CD4-positive, alpha-beta T cell treated with Interleukin-10 for 1 hour (primary cell): ENCODE results near the gene CEP104.

Experiments used
- DNase-seq: peaks from one replicate; pipeline ENCODE4 v3.0.0-alpha.2; 2020

Gene CEP104

DNA sequence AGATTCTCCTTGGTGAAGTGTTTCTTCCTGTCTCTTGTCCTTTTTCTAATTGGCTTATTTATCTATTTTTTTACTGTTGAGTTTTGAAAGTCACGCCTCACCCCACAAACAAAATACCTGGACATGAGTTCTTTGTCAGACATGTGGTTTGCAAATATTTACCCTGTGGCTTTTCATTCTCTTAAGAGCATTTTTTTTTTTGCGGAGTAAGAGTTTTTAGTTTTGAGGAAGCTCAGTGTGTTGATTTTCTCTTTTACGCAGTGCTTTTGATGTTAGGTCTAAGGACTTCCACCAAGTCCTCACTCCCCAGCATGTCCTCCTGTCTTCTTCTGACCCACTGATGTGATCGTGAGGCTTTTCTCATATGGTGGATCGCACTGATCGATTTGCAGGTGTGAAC lies 7.9 kb upstream of the CEP104 start:
- DNase-seq, result no peak

DNA sequence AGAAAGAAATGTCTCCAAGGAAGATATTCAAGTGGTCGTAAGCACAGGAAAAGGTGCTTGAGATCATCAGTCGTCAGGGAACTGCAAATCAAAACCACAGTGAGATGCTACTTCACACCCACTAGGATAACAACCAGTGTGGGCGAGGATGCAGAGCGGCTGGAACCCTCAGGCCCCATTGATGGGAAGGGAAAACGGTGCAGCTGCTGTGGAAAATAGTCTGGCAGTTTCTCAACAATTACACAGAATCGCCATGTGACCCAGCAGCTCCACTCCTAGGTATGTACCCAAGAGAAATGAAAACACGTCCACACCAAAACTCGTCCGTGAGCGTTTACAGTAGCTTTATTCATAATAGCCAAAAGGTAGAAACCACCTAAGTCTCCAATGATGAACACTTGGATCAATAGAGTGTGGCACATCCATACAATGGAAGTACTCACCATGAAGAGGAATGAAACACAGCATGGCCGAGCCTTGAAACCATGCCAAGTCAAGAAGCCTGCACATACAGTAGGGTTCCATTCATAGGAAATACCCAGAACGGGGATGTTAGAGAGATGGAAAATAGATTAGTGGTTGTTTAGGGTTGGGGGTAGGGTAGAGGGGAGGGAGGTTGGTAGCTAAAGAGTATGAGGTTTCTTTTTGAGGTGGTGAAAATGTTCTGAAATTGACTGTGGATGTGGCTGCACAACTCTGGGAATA lies 6.4 kb upstream of the CEP104 start:
- DNase-seq, result no peak

GRCh38 chr1:3858231-3858981 lies 1.4 kb upstream of the CEP104 start:
- DNase-seq, result no peak

DNA sequence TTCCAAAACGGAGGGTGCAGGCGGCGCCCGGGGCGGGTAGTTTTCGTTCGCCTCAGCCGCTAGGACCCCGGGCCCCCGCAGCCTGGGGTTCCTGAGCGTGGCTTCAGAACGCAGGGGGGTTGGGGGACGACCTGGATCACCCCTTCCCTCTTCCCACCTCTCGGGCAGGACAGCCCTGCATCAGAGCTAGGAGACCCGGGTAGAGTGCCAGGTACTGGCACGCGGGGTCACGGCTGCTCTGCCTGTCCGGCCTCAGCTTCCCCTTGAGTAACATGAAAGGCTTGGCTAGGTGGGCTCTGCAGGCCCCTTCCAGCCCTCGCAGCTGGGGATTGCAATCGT lies 749 bp upstream of the CEP104 start:
- DNase-seq, result no peak

DNA sequence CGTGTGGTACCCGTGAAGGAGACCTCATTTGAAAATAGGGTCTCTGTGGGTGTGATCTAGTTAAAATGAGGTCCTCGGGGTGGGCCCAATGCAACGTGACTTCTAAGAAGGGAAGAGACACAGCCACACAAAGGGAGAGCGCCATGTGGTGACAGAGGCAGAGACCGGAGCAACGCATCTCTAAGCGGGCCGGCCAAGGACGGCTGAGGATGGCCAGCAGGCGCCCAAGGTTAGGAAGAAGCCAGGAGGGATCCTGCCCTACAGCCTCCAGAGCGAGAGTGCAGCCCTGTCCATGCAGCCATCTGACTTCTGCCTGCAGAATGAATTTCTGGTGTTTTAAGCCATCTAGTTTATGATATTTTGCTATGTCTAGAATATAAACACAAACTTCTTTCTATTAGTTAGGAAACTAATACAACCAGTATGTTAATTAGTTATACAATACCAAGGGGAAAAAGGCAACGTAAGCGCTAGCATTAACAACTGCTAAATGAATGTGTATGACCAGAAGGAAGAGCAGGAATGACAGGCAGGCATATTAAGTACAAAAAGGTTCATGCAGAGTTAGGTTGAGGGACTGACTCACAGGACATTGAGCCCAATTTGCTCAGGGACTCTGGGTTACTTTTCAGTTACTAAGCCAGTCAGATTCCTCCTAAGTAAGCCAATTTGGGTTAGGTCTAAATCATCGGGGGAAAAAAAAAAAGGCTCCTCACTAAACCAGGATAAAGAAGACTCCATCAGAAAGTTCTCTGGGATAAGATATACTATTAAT lies 4.1 kb downstream of the CEP104 start:
- no peak for DNase-seq

DNA sequence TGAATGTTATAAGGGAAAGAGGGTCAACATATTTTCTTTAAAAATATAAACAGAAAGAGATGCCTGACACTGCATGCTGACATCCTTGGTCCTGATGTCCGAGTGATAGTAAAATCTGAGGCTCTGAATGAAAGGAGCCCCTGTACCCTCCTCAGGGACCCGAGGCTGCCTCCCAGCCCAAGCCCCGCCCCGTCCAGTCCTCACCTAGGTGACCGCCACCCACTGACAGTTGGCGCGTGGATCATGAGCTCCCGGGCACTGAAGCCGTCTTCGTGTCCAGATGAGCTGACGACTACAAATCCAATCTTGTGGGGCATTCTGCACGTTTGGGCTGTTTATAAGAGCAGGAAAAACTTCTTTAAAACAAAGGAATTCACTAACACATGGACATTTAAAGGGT lies 4.9 kb downstream of the CEP104 start:
- DNase-seq, result no peak

DNA sequence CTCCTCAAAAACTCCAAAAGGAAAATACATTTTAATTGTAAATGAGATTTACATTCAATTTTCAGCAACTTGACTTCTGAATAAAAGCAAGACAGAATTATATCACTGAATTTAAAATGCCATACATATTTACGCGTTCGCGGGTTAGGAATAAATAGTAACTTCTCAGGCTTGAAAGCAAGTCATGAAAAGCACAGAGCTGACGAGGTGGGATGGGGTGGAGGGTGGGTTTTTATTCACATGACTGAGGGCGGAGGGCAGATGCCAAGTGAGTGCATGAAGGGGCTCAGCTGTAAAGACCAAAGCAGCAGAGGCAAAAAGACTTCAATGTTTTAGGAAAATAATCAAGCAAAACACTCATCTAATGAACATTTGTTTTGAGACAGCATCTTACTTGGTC lies 5.7 kb downstream of the CEP104 start:
- DNase-seq, result no peak

DNA sequence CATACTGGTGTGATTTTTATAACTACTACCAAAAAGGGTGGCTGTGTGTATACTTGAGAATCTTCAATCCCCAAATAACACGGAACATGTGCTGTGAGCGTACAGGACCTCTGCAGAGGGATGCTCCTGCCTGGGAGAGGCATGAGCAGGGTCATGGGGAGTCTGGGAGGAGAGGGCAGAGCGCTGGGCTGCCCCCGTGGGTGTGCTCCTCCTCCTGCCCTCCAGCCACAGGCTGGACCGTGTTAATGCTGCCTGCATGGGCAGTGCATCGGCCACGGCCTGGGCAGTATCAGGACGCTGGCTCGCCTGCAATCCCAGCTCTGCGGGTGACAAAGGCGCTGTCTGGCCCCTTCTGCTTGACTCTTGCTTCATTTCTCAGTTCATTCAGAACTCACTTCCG lies 6.2 kb downstream of the CEP104 start:
- DNase-seq, result no peak

DNA sequence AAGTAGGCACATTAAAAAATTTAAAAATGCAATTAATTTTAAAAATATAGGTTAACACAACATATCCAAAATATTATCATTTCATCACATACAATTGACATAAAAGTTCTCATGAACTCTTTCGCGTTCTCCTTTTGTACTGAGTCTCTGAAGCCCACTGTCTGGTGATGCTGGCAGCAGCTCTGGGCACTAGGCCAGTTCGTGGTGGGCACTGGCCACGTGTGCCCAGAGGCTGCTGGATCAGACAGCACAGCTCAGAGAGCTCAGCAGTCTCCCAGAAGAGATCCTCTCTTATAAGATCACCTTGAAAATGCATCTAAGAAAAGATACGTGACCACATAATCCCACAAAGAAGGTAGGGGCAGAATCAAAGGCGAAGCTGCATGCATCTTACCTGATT lies 9.9 kb downstream of the CEP104 start:
- no peak for DNase-seq

DNA sequence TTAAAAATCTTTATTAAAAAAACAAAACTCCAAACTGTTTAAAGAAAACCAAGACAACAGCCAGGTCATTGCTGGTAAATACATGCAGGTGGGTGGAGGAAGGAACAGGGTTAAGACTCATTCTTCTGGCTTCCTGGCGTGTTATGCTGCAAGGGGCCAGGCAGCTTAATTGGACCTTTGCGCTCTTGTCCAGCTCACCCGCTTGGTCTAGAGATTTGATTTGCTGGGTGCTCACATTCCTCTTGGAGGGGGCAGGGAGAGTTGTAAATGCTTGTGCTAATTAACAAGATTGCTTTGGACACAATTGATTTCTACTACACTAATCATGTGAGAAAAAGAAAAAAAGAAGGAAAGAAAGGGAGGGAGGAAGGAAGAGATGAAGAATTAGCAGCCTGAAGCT lies 10.5 kb downstream of the CEP104 start:
- DNase-seq, result no peak

GRCh38 chr1:3842912-3843311 lies 14.1 kb downstream of the CEP104 start:
- no peak for DNase-seq

DNA sequence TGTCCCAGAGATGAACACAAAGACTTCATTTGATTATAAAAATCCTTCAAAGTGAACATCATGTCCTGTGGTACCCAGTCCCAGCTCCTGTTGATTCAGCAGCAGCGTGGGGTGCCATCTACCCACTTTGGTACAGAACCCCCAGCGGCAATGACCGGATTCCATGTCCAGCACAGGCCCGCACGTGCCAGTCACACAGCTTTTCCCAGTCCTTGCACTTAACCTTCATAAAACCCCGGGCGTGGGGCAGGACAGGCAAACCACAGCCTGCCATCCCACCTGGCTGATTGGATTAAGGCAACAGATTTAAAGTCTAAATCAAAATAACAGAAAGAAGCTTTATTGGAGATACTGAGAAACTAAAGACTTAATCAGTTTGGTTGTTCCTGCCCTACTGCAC lies 15.5 kb downstream of the CEP104 start:
- DNase-seq, result no peak

DNA sequence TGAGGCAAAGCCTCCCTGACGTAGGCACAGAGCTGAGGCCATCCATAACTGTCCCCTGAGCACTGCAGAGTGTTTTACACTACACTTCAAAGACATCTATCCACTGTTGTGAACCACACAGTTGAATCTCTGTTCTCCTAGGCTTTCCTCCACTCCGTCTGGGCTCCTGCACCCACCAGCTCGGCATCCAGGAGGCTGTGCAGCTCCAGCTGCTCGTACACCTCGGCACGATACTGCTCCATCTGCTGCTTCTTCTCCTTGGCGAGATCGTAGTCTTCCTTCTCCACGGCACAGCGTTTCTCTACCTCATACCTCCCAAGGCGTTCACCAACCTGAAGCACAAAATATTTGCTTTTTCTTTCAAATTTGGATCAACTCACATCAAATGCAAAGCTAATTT lies 18.2 kb downstream of the CEP104 start:
- DNase-seq, result no peak

- DNase-seq, result no peak
Observed at GRCh38 chr1:3837685-3838084, 19.3 kb downstream of the CEP104 start.

- DNase-seq, result no peak
Observed at GRCh38 chr1:3837200-3837599, 19.8 kb downstream of the CEP104 start.

GRCh38 chr1:3836421-3836820 lies 20.6 kb downstream of the CEP104 start:
- no peak for DNase-seq

DNA sequence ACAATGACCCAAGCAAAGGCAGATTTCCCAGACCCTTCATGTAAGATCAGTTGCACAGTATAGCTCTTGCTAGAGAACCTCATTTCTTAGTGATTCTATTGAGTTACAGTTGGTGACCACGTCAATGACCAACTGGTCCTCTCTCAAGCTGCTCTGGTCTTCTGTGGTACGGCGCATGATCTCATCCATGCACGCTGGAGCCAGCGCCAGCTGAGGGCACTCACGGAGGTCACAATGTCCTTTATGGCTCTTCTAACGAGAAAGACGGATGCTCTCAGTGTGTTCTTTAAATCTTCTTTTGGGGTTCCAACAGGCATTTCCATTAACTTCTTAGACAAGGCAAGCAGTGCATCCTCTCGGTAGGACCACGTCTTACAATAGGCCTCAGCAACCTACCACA lies 22.3 kb downstream of the CEP104 start:
- DNase-seq, result no peak

DNA sequence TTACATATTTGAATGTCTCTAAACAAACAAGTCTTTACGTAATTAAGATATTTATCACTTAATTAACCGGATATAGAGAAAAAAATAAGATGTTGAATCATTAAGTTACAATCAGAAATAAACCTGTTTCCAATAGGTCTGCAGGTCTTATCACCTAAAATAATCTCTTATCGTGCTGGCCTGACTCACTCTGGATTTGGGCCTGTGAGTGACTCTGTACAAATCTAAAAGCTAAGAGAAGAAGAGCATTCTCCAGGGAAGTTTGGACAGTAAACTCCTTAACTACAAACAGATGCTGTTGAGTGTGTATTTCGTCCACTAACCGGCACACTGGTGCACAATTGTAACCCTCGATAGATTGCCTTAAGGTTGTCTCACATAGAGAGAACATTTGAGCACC lies 25.3 kb downstream of the CEP104 start:
- no peak for DNase-seq

DNA sequence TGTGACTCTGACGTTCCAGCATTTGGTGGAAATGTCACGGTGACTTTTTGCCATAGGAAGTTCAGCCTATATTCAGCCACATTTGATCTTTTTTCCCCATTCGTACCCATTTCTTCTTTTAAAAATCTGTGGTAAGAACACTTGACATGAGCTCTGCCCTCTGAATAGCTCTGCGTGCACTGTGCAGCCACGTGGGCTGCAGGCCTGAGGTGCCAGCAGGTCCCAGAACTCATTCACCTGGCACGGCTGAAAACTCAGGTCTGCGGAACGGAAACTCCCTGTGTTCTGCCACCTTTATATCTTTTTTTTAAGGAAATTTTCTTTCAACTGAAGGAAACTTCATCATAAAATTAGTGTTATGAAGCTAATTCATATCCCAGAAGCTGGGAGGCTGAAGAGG lies 28.6 kb downstream of the CEP104 start:
- no peak for DNase-seq

GRCh38 chr1:3827813-3828307 lies 29.2 kb downstream of the CEP104 start:
- no peak for DNase-seq

DNA sequence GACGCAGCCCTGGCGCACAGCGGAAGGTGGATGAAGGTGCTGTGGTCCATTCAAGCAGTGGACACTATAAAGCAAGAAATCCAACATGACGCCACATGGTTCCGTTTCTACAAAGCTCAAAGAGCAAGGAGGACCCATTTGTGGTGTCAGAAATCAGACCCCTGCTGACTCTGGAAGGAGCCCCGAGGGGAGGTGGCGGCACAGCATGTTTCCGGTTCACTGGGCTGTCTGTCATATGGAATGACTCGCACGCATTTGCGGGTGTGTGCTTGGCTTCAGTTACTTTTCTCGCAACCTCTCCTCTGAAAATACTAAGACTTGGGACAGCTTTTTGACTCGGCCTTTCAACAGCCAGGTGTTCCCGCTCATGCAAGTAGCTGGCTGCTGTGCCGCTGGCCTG lies 31.7 kb downstream of the CEP104 start:
- DNase-seq, result no peak

DNA sequence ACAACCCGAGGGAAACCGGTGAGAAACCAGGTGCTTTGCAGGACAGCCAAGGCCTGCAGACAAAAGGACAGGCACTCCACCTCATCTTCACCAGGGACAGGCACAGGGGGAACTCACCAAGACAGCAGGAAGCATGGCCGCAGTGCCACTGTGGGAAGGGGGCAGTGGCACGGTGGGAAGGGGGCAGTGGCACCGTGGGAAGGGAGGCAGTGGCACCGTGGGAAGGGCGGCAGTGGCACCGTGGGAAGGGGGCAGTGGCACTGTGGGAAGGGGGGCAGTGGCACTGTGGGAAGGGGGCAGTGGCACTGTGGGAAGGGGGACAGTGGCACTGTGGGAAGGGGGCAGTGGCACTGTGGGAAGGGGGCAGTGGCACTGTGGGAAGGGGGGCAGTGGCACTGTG lies 32.4 kb downstream of the CEP104 start:
- DNase-seq, result no peak

GRCh38 chr1:3822421-3822820 lies 34.6 kb downstream of the CEP104 start:
- no peak for DNase-seq

DNA sequence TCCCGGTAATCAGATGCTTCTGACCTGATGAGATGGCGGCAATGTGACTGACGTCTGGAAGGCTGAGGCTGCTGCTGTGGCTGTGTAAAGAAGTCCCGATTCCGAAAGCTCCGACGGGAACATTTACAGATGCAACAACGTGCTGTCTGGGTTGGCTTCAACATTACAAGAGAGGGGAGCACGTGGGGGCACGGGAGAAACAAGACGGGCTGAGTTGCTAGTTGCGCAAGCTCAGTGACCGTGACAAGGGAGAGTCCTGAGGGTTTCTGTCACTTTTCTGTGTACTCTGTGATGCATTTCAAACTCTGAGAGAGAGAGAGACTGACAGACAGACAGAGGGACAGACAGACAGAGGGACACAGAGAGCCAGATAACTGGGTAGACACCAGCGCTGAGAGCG lies 35.1 kb downstream of the CEP104 start:
- no peak for DNase-seq
